WI38 (cell line): ENCODE results near the gene SGCD.

Experiments
- H3K4me3 ChIP-seq: 2 replicates; pipeline ENCODE4 v1.5.1; 2011; ENCODE audit warnings: low read depth, mild to moderate bottlenecking, control low read depth, low read length
- CTCF ChIP-seq: IDR thresholded peaks from 2 replicates; pipeline ENCODE4 v1.5.1; 2012; ENCODE audit warnings: low read depth, mild to moderate bottlenecking, control low read depth, low read length

The SGCD gene

DNA sequence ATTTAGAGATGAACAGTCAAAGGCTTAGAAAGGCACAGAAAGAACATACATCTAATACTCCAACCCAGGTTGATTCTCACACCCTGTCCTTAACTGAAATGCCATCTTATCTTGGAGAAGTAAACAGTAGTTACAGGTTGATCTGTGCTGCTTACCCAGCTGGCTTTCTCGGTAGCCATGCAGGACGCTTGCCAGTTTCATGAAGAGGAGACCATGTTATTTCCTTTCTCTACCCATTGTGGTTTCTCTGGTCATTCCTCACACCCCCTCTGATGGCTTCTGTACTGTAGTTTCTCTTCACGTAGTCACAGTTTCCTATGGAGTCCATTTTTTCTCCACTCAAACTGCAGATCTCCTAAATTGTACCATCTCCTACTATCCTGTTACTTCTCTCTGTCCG lies 206.0 kb downstream of the SGCD start:
- H3K4me3 ChIP-seq = no peak overlapping the region
- TF ChIP-seq CTCF = no peak

DNA sequence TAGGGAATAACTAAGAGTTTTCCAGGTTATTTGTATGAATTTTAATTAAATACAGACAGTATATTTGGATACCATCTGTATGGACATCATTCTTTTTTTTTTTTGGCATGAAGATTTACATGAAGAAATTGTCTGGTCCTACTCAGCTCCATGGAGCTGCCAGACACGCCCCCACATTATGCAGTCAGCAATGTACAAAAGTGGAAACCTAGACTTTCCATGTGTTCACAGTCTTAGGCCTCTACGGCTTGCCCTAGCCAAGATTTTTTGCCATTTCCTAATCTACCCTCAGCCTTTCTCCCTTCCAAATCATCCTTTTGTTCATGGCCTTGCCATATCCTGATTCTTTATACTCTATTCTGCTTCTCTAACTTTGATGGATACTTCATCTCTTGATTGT lies 207.1 kb downstream of the SGCD start:
- no peak for TF ChIP-seq CTCF
- H3K4me3 ChIP-seq = no peak overlapping the region

DNA sequence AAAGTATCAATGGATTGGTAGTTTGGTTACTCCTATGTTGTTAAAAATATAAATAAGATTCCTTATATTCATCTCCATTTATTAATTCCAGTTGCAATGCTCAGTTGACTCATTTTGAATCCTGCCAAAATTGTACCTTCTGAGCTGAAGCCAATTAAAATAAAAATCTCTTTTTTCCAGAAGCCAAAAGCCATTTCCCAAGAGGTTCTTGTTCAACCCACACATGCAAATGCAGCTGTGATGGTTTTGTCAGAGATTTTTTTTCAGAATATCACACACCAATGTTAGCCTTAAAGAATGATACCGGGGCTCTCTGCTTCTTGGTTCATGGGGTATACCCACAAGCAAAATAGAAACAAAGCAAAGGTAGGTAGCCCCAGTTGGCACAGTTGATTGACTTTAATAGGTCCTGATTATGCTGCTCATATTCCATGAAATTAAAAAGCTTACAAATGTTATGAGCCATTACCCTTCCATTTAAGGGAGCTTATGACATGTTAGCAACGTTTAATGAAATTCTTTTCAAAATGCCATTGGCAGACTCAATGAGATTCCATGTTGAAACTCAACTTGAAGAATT lies 208.0 kb downstream of the SGCD start:
- no peak overlapping the region for H3K4me3 ChIP-seq
- TF ChIP-seq CTCF = no peak

GRCh38 chr5:156540491-156540890 lies 213.5 kb downstream of the SGCD start:
- no peak overlapping the region for H3K4me3 ChIP-seq
- no peak for TF ChIP-seq CTCF

DNA sequence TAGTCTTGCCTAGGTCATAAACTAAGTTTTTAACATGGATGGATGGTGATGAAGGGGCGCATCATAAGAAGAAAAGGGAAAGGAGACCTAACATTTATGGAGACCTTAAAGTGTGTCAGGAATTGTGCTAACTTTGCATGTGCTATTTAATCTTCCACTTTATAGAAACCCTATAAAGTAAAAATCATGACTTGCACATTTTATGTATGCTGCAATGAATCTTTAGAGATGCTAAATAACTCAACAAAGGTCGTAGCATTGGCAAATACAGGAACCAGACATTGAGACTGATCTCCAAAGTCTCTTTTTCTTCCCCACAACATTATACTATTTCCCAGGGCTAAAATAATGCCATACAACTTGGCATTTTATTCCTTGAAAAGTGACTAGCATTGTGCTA lies 214.6 kb downstream of the SGCD start:
- no peak for TF ChIP-seq CTCF
- no peak overlapping the region for H3K4me3 ChIP-seq

- no peak overlapping the region for H3K4me3 ChIP-seq
Measured at GRCh38 chr5:156543348-156544145, 216.6 kb downstream of the SGCD start.

More at GRCh38 chr5:156543348-156544145, 216.6 kb downstream of the SGCD start:
- TF ChIP-seq CTCF = no peak
